ENCODE data around the gene TRIP12.
"Not testable (repeated sequence)": the region's sequence is repeated elsewhere in the genome, so short reads cannot be mapped to it uniquely, and the experiment has no call there.

The TRIP12 gene

DNA sequence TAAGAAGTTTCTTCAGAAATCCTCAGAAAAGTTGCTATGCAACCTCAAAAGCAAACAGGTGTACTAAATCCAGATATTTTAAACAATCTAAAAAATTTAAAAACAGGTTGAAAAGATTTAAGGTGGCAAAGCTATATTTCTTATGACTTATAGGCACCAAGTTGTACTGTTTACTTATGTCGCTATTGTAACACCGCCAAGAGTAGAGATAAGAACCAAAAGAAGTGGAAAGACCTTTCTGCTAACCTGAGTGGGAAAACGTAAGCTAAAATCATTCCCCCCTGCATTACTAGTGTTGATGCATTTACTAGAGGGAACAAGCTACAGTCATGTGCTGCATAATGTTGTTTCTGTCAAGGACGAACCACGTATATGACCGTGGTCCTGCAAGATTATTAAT lies 83.1 kb downstream of the TRIP12 start:
- Mint-ChIP-seq H3K27ac (no peak overlapping the region), H3K4me1 (no peaks in the 10 kb centered on the region), H3K27me3 (no peaks in the 10 kb centered on the region), H3K4me3 (no peak overlapping the region), H3K36me3 (peaks cover 36% of the 10 kb centered on the region), H3K9me3 (no peaks in the 10 kb centered on the region)
- ATAC-seq: no peak

DNA sequence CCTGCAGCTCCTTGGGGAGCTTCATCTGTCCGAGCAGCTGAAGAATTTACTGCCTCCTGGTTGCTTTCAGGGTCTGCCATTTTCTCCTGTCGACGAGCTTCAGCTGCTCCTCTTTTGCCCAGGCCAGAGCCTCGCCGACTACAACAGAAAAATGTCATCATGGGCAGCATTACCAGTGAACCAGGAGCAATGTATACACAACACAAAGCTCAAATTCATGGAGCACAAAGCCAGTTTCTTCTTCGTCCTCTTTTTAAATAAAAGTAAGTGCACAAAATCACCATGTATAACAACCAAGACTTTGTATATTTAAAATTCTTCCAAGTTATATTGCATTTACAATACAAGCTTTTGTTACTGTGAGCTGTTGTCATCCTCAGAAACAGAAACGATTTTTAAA lies 85.0 kb downstream of the TRIP12 start:
- peaks cover 38% of the 10 kb centered on the region for H3K36me3 Mint-ChIP-seq
- no peaks in the 10 kb centered on the region for H3K9me3 Mint-ChIP-seq
- no peak overlapping the region for H3K27ac Mint-ChIP-seq
- H3K27me3 Mint-ChIP-seq: no peaks in the 10 kb centered on the region
- H3K4me1 Mint-ChIP-seq: peaks cover 6% of the 10 kb centered on the region
- no peak overlapping the region for H3K4me3 Mint-ChIP-seq
- ATAC-seq: no peak

DNA sequence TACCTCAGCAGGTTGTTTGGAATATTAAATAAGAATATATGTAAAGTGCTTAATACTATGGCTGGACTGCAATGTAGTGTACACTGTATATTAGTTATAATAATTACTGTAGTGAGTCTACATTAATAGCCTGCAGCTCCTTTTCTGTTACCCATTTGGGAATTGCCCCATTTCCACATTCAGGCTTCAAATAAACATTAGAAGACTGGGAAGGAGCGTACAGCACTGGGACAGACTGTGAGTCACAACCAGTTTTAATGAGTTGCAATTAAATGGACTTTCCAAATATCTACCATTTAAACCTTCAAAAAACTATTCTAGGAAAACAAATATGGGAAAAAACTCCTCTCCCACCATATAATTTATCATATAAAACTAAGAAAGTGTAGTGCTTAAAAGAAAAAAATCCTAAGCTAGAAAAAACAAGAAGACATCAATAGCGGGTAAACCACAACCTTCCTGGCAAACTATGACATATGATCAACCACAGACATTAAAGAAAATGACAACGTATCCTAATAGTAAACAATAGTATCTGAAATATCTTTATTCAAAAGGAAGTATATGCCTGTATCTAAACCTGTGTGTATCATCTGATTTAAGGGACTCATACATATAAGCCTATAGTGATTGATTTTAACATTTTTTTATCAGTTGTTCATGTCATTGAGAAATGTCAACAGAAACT lies 86.1 kb downstream of the TRIP12 start:
- Mint-ChIP-seq H3K9me3 (no peaks in the 10 kb centered on the region), H3K4me1 (peaks cover 13% of the 10 kb centered on the region), H3K36me3 (peaks cover 43% of the 10 kb centered on the region), H3K27ac (no peak overlapping the region), H3K27me3 (no peaks in the 10 kb centered on the region), H3K4me3 (no peak overlapping the region)
- no peak for ATAC-seq

DNA sequence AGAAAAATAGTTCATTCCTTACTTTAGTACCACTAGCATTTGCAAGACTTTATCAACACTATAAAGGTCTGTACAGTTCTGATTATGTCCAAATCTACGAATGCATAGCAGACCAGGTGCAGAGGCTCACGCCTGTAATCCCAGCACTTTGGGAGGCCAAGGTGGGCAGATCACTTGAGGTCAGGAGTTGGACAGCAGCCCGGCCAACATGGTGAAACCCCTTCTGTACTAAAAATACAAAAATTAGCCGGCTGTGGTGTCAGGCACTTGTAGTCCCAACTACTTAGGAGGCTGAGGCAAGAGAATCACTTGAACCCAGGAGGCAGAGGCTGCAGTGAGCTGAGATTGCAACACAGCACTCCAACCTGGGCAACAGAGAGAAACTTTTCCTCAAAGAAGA lies 87.4 kb downstream of the TRIP12 start:
- not testable (repeated sequence) for ATAC-seq, H3K27me3 Mint-ChIP-seq, H3K4me3 Mint-ChIP-seq, H3K9me3 Mint-ChIP-seq, H3K27ac Mint-ChIP-seq
- Mint-ChIP-seq H3K36me3 (peaks cover 39% of the 10 kb centered on the region), H3K4me1 (peaks cover 13% of the 10 kb centered on the region)

DNA sequence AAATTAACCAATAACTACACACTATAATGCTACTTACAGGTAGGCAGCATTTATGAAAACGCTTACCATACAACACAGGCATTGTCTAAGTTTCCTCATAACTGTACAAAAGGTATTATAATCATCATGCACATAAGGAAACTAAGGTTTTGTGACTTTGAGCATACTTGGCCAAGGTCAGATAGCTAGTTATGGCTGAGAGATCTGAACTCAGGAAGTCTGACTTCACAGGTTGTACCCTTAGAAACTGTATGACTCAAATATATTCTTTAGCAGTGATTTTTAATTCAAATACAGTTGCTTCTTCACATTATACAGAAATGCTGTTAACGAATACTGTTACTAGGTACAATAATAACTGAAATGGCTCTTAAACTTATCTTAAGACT lies 89.3 kb downstream of the TRIP12 start:
- peaks cover 44% of the 10 kb centered on the region for H3K36me3 Mint-ChIP-seq
- no peaks in the 10 kb centered on the region for H3K9me3 Mint-ChIP-seq
- H3K27ac Mint-ChIP-seq: peak overlapping the region; percentile 30
- peaks cover 13% of the 10 kb centered on the region for H3K4me1 Mint-ChIP-seq
- ATAC-seq: no peak
- H3K27me3 Mint-ChIP-seq: no peaks in the 10 kb centered on the region
- H3K4me3 Mint-ChIP-seq: no peak overlapping the region

DNA sequence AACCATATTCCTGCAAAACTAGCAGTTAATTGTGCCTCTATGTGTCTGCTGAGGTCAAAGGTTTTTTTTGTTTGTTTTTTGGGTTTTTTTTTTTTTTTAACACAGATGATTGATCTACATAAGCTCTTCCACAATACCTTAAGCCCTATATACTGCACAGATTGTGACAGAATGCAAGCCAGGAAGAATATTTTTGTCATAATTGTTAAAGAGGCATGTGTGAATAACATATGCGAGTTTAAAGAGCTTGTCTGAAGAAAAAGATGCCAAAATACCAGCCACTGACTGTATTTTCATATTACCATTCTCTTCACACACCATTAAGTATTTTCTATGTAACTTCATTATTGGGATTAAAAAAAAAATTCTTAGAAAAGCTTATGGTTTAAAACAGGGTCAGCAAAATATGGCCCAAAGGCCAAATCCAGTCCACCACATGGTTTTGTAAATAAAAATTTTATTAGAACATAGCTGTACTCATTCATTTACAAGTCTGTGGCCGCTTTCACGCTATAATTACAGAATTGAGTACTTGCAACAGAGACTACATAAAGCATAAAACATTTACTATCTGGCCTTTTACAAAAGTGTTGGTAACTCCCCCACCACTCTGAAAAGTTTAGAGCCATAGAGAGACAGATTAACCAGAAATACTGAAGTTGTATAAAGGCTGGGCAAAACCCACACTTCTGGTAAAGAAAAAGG lies 89.9 kb downstream of the TRIP12 start:
- H3K4me1 Mint-ChIP-seq: peaks cover 13% of the 10 kb centered on the region
- no peaks in the 10 kb centered on the region for H3K9me3 Mint-ChIP-seq
- no peak for ATAC-seq
- H3K36me3 Mint-ChIP-seq: peaks cover 41% of the 10 kb centered on the region
- peak overlapping the region; percentile 30 for H3K27ac Mint-ChIP-seq
- no peaks in the 10 kb centered on the region for H3K27me3 Mint-ChIP-seq
- no peak overlapping the region for H3K4me3 Mint-ChIP-seq

DNA sequence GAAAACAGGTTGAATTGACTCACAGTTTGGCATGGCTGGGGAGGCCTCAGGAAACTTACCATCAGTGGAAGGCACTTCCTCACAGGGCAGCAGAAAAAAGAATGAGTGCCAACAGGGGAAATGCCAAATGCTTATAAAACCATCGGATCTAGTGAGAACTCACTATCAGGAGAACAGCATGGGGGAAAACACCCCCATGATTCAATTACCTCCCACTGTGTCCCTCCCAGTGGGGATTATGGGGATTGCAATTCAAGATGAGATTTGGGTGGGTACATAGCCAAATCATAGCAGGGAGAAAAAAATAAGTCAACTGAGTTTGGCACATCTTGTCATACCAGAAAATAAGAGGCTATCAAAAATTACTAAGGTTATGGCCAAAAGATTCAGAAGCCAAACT lies 96.3 kb downstream of the TRIP12 start:
- Mint-ChIP-seq H3K4me3 (no peak overlapping the region), H3K27me3 (no peaks in the 10 kb centered on the region), H3K9me3 (peaks cover 5% of the 10 kb centered on the region), H3K4me1 (peaks cover 27% of the 10 kb centered on the region), H3K27ac (no peak overlapping the region), H3K36me3 (peaks cover 65% of the 10 kb centered on the region)
- ATAC-seq: no peak

DNA sequence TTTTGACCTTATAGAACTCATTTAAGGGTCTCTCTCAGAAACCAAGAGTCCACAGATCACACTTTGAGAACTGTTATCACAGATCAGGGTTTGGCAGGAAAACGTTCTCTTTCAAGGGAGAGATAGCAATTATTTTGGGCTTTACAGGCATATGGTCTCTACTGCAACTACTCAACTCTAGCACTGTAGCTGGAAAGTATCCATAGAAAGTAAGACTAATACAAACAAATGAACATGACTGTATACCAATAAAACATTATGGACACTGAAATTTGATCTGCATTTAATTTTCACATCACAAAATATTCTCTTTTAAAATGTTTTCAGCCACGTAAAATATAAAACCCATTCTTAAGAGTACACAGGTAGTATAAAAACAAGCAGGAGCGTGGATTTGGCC lies 100.5 kb downstream of the TRIP12 start:
- peaks cover 5% of the 10 kb centered on the region for H3K9me3 Mint-ChIP-seq
- no peak for ATAC-seq
- peaks cover 34% of the 10 kb centered on the region for H3K4me1 Mint-ChIP-seq
- peaks cover 48% of the 10 kb centered on the region for H3K36me3 Mint-ChIP-seq
- no peaks in the 10 kb centered on the region for H3K27me3 Mint-ChIP-seq
- peak overlapping the region; percentile 89 for H3K27ac Mint-ChIP-seq
- no peak overlapping the region for H3K4me3 Mint-ChIP-seq

DNA sequence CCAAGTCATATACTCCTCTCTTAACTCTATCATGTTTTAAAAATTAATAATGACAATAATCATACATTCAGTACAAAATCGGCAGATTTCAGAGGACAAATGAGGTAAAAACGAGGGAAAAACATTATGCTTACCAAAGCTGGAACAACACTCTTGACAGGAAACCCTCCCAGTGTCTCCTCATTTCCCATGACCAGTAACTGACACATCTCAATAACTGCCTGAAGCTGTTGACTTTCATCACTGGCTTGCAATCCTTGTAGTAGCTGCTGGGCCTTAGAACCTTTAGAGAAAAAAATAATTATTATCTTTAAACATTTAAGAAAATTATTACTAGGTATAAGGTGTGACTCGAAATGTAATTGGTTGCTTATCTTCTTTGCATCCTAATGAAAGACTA lies 103.6 kb downstream of the TRIP12 start:
- H3K9me3 Mint-ChIP-seq: no peaks in the 10 kb centered on the region
- peaks cover 27% of the 10 kb centered on the region for H3K4me1 Mint-ChIP-seq
- no peak overlapping the region for H3K27ac Mint-ChIP-seq
- no peak for ATAC-seq
- H3K27me3 Mint-ChIP-seq: no peaks in the 10 kb centered on the region
- peaks cover 19% of the 10 kb centered on the region for H3K36me3 Mint-ChIP-seq
- H3K4me3 Mint-ChIP-seq: no peak overlapping the region

DNA sequence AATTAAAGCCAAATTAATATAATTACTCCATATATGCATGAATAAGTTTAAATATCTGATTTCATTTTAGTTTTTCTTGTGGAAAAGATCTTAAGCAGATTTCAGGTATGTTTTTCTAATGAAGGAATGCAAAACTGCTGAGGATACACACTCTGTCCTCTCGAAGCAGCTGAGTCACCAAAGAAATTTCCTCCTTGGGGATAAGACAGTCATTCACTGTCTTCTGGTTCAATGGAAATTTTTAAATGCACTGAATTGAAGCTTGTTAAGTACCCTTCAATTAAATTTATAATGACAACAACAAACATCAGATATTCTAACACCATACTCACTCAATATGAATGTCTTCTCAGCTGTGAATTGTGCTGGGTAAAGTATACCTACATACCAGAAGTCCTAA lies 106.0 kb downstream of the TRIP12 start:
- Mint-ChIP-seq H3K4me3 (no peak overlapping the region), H3K36me3 (peaks cover 19% of the 10 kb centered on the region), H3K27me3 (no peaks in the 10 kb centered on the region), H3K9me3 (no peaks in the 10 kb centered on the region), H3K4me1 (peaks cover 7% of the 10 kb centered on the region), H3K27ac (no peak overlapping the region)
- no peak for ATAC-seq

DNA sequence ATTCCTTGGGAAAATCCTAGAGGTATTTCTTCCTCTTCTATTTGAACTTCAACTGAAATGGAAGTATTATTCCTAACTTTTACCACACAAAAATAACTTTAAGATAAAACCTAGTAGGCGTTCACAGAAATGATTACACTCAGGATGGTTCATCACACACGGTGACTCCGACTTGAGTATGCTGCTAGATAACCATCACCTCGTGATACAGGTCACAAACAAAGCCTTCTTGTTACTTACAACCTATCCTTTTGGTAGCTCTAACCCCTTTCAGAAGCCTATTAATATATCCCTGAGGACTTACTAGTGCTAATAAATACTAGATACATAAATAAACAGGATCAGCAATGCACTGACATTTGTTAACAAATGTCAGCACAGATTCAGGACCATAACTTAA lies 106.5 kb downstream of the TRIP12 start:
- no peak for ATAC-seq
- Mint-ChIP-seq H3K27me3 (no peaks in the 10 kb centered on the region), H3K36me3 (peaks cover 23% of the 10 kb centered on the region)

DNA sequence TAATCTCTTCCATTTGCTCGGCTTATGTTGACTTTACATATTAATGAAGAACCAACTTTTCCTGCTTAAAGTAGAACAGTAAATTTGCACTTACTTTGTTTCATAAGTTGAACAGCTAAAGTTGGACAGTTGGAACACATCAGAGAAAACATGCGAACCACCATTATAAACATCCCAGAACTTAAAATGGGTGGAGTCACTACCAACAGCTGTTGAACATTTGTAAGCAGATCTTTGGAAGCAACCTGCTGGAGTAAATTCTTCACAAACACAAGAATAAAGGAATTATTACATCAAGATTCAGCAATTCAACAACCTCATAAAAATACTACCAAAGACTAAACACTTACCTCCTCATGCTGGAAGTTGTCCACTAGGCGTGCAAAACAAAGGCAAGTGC lies 111.0 kb downstream of the TRIP12 start:
- Mint-ChIP-seq H3K36me3 (peaks cover 40% of the 10 kb centered on the region), H3K27me3 (no peaks in the 10 kb centered on the region), H3K4me1 (no peaks in the 10 kb centered on the region), H3K4me3 (no peak overlapping the region), H3K9me3 (no peaks in the 10 kb centered on the region), H3K27ac (no peak overlapping the region)
- no peak for ATAC-seq

More for the DNA sequence above, 106.5 kb downstream of the TRIP12 start:
- Mint-ChIP-seq H3K27ac (no peak overlapping the region), H3K4me1 (peaks cover 7% of the 10 kb centered on the region), H3K9me3 (no peaks in the 10 kb centered on the region), H3K4me3 (no peak overlapping the region)

DNA sequence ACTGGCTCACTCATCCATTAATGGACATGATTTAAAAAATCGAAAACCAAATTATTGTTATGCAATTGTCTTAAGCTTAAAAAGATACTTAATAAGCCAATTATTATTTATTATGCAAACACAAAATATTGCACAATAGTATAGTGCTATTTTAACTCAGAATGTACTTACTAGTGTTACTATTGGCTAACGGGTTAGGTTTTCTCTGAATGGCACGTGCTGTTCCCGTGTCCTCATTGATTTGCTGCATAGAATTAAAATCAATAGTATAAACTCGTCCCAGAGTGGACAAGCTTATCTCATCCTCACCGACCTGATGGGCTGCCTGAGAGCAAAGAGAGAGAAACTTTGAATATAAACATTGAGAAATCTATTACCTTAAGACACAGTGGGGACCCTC lies 116.2 kb downstream of the TRIP12 start:
- Mint-ChIP-seq H3K4me3 (no peak overlapping the region), H3K36me3 (peaks cover 50% of the 10 kb centered on the region), H3K27ac (no peak overlapping the region)

DNA sequence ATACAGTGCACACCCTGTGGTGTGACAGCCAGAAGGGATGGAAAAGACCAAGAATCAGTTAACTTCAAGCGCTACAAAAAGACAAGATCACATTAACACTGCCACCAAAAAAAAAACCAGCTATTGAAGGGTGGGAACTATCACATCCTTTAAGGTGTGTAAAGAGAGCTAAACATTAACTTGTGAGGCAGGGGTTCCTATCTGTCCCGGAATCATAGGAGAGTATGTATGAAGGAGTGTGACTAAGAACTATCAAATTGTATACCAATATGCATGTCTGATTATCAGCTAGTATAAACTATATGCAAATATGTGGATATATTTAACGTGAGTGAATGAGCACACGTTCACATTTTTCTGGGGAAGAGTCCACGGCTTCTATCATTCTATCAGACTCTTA lies 119.0 kb downstream of the TRIP12 start:
- Mint-ChIP-seq H3K4me1 (no peaks in the 10 kb centered on the region), H3K27ac (no peak overlapping the region), H3K36me3 (peaks cover 48% of the 10 kb centered on the region), H3K27me3 (no peaks in the 10 kb centered on the region), H3K9me3 (no peaks in the 10 kb centered on the region), H3K4me3 (no peak overlapping the region)
- ATAC-seq: no peak

More for the DNA sequence above, 116.2 kb downstream of the TRIP12 start:
- no peak for ATAC-seq
- no peaks in the 10 kb centered on the region for H3K27me3 Mint-ChIP-seq
- no peaks in the 10 kb centered on the region for H3K9me3 Mint-ChIP-seq
- no peaks in the 10 kb centered on the region for H3K4me1 Mint-ChIP-seq

DNA sequence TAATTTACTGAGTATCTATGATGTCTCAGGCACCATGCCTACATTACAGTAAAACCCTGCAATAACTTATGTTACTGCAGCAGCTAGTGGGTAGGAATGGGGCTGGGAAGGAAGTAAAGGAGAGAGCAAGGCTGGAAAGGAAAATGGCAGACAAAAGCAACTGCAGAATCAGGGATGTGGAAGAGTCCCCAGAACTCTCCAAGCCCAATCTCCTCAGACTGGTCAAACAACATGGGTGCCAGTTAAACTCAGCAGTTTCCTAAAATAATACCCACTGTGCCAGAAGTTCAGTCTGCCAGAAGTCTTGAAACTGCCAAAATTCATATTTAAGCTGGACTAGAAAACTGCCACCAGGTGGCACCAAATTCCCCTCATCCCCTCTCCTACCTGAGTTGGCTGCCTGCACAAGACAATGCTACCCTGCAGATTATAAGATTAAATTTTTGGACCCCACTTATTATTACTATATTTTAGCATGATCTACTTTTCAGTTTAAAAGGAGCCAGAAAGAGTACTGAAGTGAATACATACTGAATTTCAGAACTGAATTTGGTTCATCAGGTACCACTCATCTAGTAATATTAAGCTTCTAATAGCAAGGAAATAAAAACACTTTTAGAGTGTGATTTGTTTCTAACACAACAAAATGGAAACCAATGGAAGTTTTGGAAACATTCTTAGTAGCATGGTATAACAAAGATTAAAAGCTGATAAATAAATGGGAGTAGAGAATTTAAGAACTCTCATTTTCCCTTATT lies 120.6 kb downstream of the TRIP12 start:
- H3K27me3 Mint-ChIP-seq: no peaks in the 10 kb centered on the region
- peak; percentile 51 for ATAC-seq
- no peaks in the 10 kb centered on the region for H3K4me1 Mint-ChIP-seq
- peaks cover 51% of the 10 kb centered on the region for H3K36me3 Mint-ChIP-seq
- no peaks in the 10 kb centered on the region for H3K9me3 Mint-ChIP-seq
- H3K4me3 Mint-ChIP-seq: no peak overlapping the region
- no peak overlapping the region for H3K27ac Mint-ChIP-seq

Data from stimulated activated memory B cell treated with anti-CD40 and anti-IgM and Interleukin-4, amounts not matched to agents 10 μg/mL and 1 μg/mL and 100 μg/mL, for 72 hours (primary cell).